GM19467 (cell line): ENCODE results near the gene OAT.
"Not testable (repeated sequence)": the region's sequence is repeated elsewhere in the genome, so short reads cannot be mapped to it uniquely, and the experiment has no call there.

Source experiments
- ATAC-seq: cut with Tn5 transposase; IDR thresholded peaks from one replicate; pipeline ENCODE4 v1.9.1; 2021; ENCODE audit warnings: mild to moderate bottlenecking, moderate library complexity; ENCODE audit not compliant: unreplicated experiment

OAT gene

GRCh38 chr10:124379609-124380193 is 39.0 kb downstream of the OAT start:
- ATAC-seq: no peak

DNA sequence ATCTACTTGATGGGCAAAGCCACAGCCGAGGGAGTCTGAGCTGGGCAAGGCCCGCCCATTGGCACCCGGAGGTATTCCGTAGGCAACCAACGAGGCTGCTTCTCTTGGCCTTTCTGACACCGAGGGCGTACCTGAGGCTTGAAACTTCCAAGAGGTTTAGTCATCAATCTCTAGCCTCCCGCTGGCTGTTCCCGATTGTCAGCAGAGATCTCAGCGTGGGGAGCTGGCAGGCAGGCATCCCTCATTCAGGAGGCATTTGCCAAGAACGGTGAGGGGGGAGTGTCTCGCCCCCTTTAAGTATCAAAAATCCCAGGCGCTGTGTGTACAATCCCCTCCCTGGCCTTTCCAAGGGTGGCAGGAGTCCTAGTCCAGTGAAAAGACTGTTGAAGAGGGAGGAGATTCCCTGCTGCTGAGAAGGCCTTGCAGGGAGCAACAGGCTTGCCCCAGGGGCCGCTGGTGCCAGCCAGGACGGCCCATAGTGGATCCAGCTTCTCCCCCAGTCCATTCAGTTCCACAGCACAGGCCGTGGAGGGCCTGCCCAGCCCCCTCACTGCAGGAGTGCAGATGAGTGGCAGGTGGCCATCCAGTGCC is 39.7 kb downstream of the OAT start:
- no peak for ATAC-seq

- ATAC-seq: no peak
These were observed 40.5 kb downstream of the OAT start for GRCh38 chr10:124378271-124378670.

DNA sequence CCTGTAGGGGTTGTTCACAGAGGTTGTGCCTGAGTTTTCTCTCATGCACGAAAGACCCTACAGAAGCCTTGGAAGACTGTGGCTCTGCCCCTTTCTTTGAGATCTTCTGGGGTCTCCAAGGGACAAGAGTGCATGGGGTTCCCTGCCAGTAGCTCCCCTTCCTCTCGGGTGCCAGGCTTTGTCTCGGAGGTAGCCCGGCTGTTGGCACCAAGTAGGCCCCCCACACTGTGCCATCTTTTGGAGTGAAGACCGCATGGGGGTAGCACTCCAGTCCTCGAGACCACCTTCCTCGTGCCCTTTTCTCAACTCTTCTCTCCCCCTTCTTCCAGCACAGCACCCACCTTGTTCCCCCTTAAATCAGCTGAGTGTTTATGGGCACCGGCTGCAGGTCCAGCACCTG is 41.6 kb downstream of the OAT start:
- no peak for ATAC-seq

DNA sequence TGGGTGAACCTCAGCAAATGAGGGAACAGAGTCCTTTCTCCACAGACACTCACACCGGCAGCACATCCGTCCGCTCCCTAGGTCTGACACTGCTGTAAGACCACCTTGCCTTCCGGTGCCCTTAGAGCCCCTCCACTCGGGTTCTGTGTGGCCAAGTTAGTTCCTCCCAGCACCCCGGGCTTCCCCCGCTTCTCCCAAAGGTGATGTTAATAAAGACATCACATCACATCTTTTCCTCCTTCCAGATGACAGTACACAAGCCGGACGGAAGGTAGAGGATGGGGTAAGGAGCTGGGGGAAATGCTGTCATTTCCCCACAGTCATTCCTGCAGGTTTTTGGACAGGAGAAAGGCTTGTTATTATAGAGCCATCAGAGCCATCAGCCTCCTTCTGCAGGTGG is 42.3 kb downstream of the OAT start:
- no peak for ATAC-seq

- ATAC-seq: no peak
These were observed 43.0 kb downstream of the OAT start for GRCh38 chr10:124375691-124376090.

- no peak for ATAC-seq
These were observed 43.4 kb downstream of the OAT start for GRCh38 chr10:124375353-124375614.

DNA sequence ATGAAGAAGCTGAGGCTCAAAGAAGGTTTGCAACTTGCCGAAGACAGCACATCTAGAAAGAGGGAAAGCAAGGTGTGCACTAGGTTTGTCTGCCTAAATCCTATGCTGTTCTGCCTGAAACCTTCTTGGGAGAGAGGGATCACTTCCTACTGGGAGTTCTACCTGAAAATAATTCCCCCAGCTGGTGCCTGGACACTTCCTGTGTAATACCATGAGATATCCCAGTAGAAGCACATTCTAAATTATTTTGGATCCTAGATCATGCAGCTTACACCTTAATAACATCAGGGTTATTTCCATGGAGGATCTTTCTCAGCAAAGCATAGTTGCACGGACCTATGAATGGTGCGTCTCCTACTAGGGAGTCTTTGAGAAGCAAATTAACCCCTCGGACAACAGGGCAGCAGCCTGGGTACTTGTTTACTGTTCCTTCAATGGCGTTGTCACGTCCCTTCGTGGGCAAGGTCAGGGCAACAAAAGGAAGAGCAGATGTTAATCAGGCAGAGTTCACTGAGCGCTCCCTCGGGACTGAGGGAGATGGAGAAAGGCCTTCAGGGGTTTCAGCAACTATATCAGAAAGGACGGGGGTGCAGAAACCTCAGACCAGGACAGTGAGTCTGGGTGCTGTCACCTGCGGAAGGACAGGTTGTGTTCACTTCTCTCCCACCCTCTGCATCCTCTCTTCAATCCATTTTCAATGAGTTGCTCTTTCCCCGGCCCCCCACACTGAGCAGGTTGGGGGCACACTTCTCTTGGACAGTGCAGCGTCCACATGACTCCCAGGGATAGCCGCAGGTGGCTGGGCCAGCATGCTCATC is 44.0 kb downstream of the OAT start:
- no peak for ATAC-seq

- no peak for ATAC-seq
These were observed 45.8 kb downstream of the OAT start for GRCh38 chr10:124372899-124373298.

DNA sequence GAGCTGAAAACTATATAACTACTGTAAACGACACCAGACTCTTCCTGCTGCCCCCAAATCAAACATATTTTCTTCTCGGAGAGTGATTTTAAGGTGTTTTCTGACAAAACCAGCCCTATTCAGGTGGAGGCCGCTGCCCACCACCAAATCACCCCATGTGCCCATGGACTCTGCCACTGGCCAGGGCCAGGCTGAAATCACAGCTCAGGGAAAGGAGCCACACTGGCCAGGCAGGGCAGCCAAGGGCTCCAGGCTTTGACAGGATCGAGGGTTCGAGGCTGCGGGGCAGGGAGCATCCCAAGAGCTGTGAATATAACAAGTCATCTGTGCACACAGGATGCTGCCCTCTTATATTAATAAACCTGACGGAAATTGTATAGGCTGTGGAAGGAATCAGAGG is 48.3 kb downstream of the OAT start:
- ATAC-seq: no peak

- ATAC-seq: no peak
These were observed 48.7 kb downstream of the OAT start for GRCh38 chr10:124369986-124370385.

DNA sequence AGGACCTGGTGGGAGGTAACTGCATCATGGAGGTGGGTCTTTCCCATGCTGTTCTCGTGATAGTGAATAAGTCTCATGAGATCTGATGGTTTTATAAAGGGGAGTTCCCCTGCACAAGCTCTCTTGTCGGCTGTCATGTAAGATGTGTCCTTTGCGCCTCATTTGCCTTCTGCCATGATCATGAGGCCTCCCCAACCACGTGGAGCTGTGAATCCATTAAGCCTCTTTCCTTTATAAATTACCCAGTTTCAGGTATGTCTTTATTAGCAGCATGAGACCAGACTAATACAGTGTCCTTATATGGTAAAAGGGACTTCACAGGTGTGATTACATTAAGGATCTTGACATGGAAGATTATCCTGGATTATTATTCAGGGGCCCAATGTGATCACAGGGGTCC is 49.2 kb downstream of the OAT start:
- not testable (repeated sequence) for ATAC-seq

DNA sequence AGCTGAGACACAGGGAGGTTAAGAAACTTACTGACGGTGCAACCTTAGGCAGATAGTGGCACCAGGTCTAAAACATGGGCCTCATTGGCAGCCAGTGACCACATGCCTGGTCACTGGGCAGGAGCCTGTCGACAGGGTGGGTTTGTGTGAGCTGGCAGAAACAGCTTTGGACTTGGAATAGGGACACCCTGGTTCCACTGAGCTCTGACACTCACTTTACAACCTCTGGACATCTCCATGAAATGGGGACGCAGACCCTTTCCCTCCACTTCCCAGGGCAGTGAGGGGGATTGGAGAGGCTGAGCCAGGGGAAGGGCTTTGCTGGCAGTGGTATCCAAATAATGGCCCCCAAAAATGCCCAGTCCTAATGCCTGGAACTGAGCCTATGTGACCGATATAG is 49.7 kb downstream of the OAT start:
- no peak for ATAC-seq

- ATAC-seq: no peak
These were observed 50.8 kb downstream of the OAT start for GRCh38 chr10:124367936-124368335.

DNA sequence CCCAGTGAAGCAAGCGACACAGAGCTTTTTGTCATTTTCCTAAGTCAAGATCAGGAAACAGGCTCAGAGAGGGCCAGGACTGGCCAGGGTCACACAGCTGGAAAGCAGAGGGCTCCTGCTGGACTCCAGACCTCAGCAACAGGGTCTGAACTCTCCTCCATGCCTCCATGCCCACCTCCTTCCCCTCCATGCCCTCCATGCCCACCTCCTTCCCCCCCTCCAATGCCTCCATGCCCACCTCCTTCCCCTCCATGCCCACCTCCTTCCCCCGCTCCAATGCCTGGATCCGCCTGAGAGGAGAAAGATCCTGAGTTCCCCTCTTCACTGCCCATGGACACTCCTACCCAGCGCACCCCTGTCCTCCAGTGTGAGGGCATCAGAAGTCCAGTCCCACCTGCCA is 51.3 kb downstream of the OAT start:
- no peak for ATAC-seq

DNA sequence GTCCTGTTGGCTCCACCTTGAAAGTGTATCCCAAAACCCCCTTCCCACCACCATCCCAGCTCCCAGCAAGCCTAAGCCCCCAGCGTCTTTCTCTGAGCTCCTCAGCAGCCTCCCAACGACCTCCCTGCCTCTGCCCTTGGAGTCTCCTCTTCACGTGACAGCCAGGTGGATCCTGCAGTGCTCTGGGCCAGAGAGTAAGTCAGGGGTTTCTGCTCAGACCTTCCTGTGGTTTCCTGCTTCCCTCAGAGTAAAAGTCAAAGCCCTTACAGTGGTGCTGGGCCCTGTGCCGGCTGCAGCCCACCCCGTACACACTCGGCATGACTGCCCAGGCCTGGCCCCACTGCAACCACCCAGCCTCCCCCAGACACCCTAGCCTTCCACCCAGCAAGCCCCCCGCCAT is 51.9 kb downstream of the OAT start:
- no peak for ATAC-seq

DNA sequence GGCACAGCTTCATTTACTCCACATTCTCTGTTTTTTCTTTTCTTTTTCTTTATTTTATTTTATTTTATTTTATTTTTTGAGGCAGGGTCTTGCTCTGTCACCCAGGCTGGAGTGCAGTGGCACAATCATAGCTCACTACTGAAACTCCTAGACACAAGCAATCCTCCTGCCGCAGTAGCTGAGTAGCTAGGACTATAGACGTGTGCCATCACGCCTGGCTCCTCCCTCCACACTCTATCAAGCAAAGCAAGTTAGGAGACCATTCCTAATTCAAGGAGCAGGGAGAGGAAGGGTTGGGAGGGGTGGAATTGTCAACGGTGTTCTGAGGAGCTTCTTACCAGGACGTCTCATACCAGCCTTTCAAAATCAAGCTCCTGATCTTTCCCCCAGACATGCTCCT is 52.4 kb downstream of the OAT start:
- no peak for ATAC-seq

- no peak for ATAC-seq
These were observed 54.0 kb downstream of the OAT start for GRCh38 chr10:124364674-124365073.

DNA sequence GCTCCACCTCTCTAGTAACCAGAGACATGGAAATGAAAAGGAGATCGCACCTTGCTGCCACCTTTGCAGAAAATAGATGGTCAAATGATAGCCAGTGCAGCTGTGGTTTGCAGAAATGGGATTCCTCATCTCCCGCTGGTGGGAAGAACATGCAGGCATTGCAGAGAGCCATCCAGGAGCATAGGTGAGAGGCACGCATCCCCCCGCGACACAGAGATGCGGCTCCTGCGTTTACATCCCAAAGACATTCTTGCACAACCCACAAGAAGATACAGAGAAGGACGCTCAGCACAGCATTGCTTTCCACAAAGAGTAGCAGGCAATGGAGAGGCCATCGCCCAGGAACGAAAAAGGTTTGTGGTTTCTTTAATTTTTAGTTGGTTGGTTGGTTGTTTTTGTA is 56.2 kb downstream of the OAT start:
- no peak for ATAC-seq

GRCh38 chr10:124359336-124359832 is 59.3 kb downstream of the OAT start:
- no peak for ATAC-seq

DNA sequence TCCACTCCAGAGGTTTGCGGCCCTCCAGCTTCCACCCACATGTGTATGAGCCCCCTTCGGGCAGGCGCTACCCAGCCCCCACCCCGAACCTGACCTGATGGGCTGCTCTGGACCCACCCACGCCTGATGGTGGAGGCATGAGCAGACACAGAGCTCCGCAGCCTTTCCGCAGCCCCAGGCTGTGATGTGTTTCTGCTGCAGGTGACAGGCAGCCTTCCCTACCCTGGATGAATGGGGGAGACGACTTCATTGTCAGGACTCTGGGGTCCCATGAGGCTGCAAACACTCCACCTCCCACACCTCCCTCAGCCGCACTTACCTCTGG is 61.2 kb downstream of the OAT start:
- ATAC-seq: no peak

- ATAC-seq: no peak
These were observed 61.8 kb downstream of the OAT start for GRCh38 chr10:124356701-124357560.
